ENCODE data around the gene PCSK5.

GRCh38 chr9:76405340-76405739 lies 514.9 kb downstream of the PCSK5 start:
- TF ChIP-seq EZH2 (IDR thresholded peaks at IDR 0.05; ENCODE audit: borderline replicate concordance, low read depth, low read length, severe bottlenecking) (no peak), CTCF (IDR thresholded peaks at IDR 0.05; ENCODE audit: borderline replicate concordance, extremely low read depth, low read length, poor library complexity, severe bottlenecking) (no peak)

All from DND-41 (cell line).